Testis (tissue), 3 donors: ENCODE data around the gene BHLHA9. TPM values are rescaled to one million over a fixed set of nuclear protein-coding genes. Genes with fewer than 3 reads are reported as not detected.

Experiments
- DNase-seq: peaks from one replicate; pipeline ENCODE4 v3.0.0-alpha.2; 2019
- H3K27ac ChIP-seq, 2 donors: fragments of 200-600 bp; sonication (generic); one replicate each; pipeline ENCODE4 v1.5.1; 2019
- H3K27me3 ChIP-seq: fragments of 200-600 bp; sonication (generic); one replicate; pipeline ENCODE4 v1.5.1; 2019
- H3K36me3 ChIP-seq: fragments of 200-600 bp; sonication (generic); one replicate; pipeline ENCODE4 v1.5.1; 2017; ENCODE audit warnings: low read depth; ENCODE audit errors: missing control alignments
- H3K4me1 ChIP-seq: fragments of 200-600 bp; sonication (generic); one replicate; pipeline ENCODE4 v1.5.1; 2019
- H3K4me3 ChIP-seq, 2 donors: fragments of 200-600 bp; sonication (generic); one replicate each; pipeline ENCODE4 v1.5.1; 2017 to 2019
- H3K9me3 ChIP-seq: fragments of 200-600 bp; sonication (generic); one replicate; pipeline ENCODE4 v1.5.1; 2017
- POLR2A ChIP-seq: fragments of 450-650 bp; IDR thresholded peaks from one replicate; pipeline ENCODE4 v1.6.1; 2017; ENCODE audit warnings: antibody characterized with exemption, mild to moderate bottlenecking, moderate library complexity
- WGBS, 2 donors: methylation state at CpG; one replicate each; pipeline ENCODE4 v1.1.5; 2018; 5-methylcytosine and 5-hydroxymethylcytosine counted together
- intact Hi-C: fragments of 100-400 bp; cut with DNase I; formaldehyde crosslinking; loops from one replicate; pipeline ENCODE4 v1.15.1; 2023; ENCODE audit warnings: low total_unique reads
- polyA plus RNA-seq: library from polyadenylated mRNA; stranded (reverse); fragments of 350-450 nt; fragmentation: Illumina TruSeq; extraction: RNeasy Lipid Tissue Mini Kit (QIAGEN cat#74804); gene quantifications from one replicate; pipeline ENCODE4 v1.2.3, GENCODE V29; 2014; ENCODE audit warnings: low read depth, low replicate concordance; ENCODE audit not compliant: insufficient read depth
- total RNA-seq, 2 donors: library from RNA; depleted of rRNA; stranded (reverse); fragments of >200 nt; gene quantifications; one replicate each; pipeline ENCODE4 v1.2.3, GENCODE V29; 2016
- TF ChIP-seq, protein P1 (sequence below), 3 experiments: fragments of 450-650 bp in 2 of 3; fragments of 200-600 bp in 1 of 3; sonication (generic) in 1 of 3; IDR thresholded peaks; one replicate each; pipeline ENCODE4 v1.5.1; 2016 to 2019; ENCODE audit warnings: antibody characterized with exemption in 3 of 3, mild to moderate bottlenecking in 2 of 3, moderate library complexity in 1 of 3

Gene BHLHA9
- total and polyA plus RNA-seq, 3 donors from 2014 or later: 0.56 to 0.79 TPM; not detected in 1

GRCh38 chr17:1241929-1242328 lies 28.3 kb upstream of the BHLHA9 start:
- intact Hi-C loops: no loop called here
- no peaks in the 10 kb centered on the region for H3K4me1 ChIP-seq
- no peaks in the 10 kb centered on the region for H3K27me3 ChIP-seq
- H3K27ac ChIP-seq: no peak overlapping the region
- H3K4me3 ChIP-seq: no peak overlapping the region
- 52 to 65% methylated on average over 9 of the region's 9 CpGs for WGBS, 2 donors
- DNase-seq: no peak
- H3K36me3 ChIP-seq: no peaks in the 10 kb centered on the region
- no peak for TF ChIP-seq POLR2A
- TF ChIP-seq, protein P1, sequence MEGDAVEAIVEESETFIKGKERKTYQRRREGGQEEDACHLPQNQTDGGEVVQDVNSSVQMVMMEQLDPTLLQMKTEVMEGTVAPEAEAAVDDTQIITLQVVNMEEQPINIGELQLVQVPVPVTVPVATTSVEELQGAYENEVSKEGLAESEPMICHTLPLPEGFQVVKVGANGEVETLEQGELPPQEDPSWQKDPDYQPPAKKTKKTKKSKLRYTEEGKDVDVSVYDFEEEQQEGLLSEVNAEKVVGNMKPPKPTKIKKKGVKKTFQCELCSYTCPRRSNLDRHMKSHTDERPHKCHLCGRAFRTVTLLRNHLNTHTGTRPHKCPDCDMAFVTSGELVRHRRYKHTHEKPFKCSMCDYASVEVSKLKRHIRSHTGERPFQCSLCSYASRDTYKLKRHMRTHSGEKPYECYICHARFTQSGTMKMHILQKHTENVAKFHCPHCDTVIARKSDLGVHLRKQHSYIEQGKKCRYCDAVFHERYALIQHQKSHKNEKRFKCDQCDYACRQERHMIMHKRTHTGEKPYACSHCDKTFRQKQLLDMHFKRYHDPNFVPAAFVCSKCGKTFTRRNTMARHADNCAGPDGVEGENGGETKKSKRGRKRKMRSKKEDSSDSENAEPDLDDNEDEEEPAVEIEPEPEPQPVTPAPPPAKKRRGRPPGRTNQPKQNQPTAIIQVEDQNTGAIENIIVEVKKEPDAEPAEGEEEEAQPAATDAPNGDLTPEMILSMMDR (IDR thresholded peaks at IDR 0.05): no peak
- H3K9me3 ChIP-seq: no peaks in the 10 kb centered on the region

DNA sequence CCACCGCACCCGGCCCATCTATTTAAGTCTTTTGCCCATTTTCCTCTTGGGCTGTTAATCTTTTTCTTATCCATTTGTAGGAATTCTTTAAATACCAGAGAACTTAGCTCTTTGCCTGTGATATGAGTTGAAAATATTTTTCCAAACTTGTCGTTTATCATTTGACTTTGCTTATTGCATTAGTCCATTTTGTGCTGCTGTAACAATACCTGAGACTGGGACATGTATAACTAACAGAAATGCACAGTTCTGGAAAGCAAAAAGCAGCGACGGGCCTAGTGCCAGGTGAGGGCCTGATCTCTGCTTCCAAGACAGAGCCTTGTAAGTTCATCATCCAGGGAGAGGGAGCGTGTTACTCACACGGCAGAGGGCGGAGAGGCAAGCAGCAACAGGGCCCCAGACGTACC lies 25.6 kb upstream of the BHLHA9 start:
- intact Hi-C loops: no loop called here
- Histone ChIP-seq H3K4me3 (no peak overlapping the region), H3K27ac (no peak overlapping the region), H3K9me3 (no peaks in the 10 kb centered on the region), H3K4me1 (no peaks in the 10 kb centered on the region), H3K27me3 (no peaks in the 10 kb centered on the region), H3K36me3 (no peaks in the 10 kb centered on the region)
- WGBS, 2 donors: 59 to 64% methylated on average over 9 of the region's 9 CpGs
- DNase-seq: no peak
- no peak for TF ChIP-seq POLR2A
- TF ChIP-seq, protein P1 (IDR thresholded peaks at IDR 0.05): no peak

GRCh38 chr17:1251866-1252608 lies 18.2 kb upstream of the BHLHA9 start:
- H3K4me3 ChIP-seq: no peak overlapping the region
- H3K4me1 ChIP-seq: no peaks in the 10 kb centered on the region
- H3K27me3 ChIP-seq: no peaks in the 10 kb centered on the region
- TF ChIP-seq, protein P1 (IDR thresholded peaks at IDR 0.05): no peak
- DNase-seq: no peak
- no peak overlapping the region for H3K27ac ChIP-seq
- intact Hi-C loops: no loop called here
- no peaks in the 10 kb centered on the region for H3K9me3 ChIP-seq
- WGBS, 2 donors: 37 to 52% methylated on average over 16 of the region's 16 CpGs
- no peaks in the 10 kb centered on the region for H3K36me3 ChIP-seq

DNA sequence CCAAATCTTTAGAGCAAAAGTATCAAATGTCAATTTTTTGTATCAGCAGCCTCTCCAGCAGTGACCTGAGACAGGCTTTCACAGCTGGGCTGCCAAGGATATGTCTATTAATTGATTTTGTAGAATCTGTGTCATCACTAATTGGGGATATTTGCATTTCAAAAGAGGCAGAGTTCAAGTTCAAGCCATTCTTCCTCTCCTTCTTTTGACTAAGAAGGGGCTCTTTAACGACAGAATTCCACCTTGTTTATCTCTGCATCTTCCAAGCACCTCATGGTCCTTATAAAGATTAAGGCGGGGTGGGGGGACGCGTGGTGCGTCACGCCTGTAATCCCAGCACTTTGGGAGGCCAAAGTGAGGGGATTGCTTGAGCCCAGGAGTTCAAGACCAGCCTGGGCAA lies 15.2 kb upstream of the BHLHA9 start:
- no peak for TF ChIP-seq POLR2A
- TF ChIP-seq, protein P1 (IDR thresholded peaks at IDR 0.05): no peak
- no peak for DNase-seq
- Histone ChIP-seq H3K36me3 (no peaks in the 10 kb centered on the region), H3K27ac (no peak overlapping the region), H3K9me3 (no peaks in the 10 kb centered on the region), H3K4me1 (peaks cover 3% of the 10 kb centered on the region), H3K27me3 (no peaks in the 10 kb centered on the region), H3K4me3 (no peak overlapping the region)
- intact Hi-C loops: no loop called here
- 61% methylated on average over 6 of the region's 6 CpGs for WGBS, 2 donors

- H3K4me3 ChIP-seq: no peak overlapping the region
- H3K27ac ChIP-seq: no peak overlapping the region
- DNase-seq: no peak
- H3K4me1 ChIP-seq: peaks cover 6% of the 10 kb centered on the region
- no peaks in the 10 kb centered on the region for H3K9me3 ChIP-seq
- H3K36me3 ChIP-seq: no peaks in the 10 kb centered on the region
- WGBS, 2 donors: 83 to 90% methylated on average over 11 to 16 of the region's 16 CpGs
- H3K27me3 ChIP-seq: no peaks in the 10 kb centered on the region
- intact Hi-C loops: no loop called here
- TF ChIP-seq, protein P1 (IDR thresholded peaks at IDR 0.05): no peak
- no peak for TF ChIP-seq POLR2A
These were observed 13.5 kb upstream of the BHLHA9 start for GRCh38 chr17:1256699-1257098.
